Endothelial cell of umbilical vein (primary cell): ENCODE measurements around the gene ID2. TPM values are rescaled to one million over a fixed set of nuclear protein-coding genes. Genes with fewer than 3 reads are reported as not detected.

Experiments used
- BruUV-seq: library from RNA; stranded (reverse); fragments of 400-500 nt; replicated peaks from 2 replicates; lab custom pipeline; 2021; lab: Mats Ljungman, UMichigan
- CTCF ChIA-PET: fragments of 300-600, 350-600 bp; sonication (Branson Sonifier 250); formaldehyde crosslinking; loops from one replicate; lab custom pipeline; 2021; ENCODE audit warnings: antibody characterized with exemption, inconsistent platforms; lab: Charles Lee
- POLR2A ChIA-PET: fragments of 300-600, 350-600 bp; sonication (Branson Sonifier 250); formaldehyde crosslinking; loops from one replicate; lab custom pipeline; 2021; ENCODE audit warnings: antibody characterized with exemption, inconsistent platforms; lab: Charles Lee
- DNase-seq: peaks from one replicate; pipeline ENCODE4 v3.0.0-alpha.2; 2011; ENCODE audit warnings: low read depth, low spot score
- FAIRE-seq: peaks from 2 replicates; lab custom pipeline; 2011; peaks lifted over from hg19 to GRCh38; lab: Jason Lieb, UNC
- H2AFZ ChIP-seq: 2 replicates; pipeline ENCODE4 v1.6.0; 2012; ENCODE audit warnings: low read depth, low read length, control low read depth, inconsistent platforms
- H3K27ac ChIP-seq: 2 replicates; pipeline ENCODE4 v1.5.1; 2011; ENCODE audit warnings: low read depth, mild to moderate bottlenecking, control low read depth, low read length, moderate library complexity; ENCODE audit not compliant: insufficient read depth
- H3K27me3 ChIP-seq, 2 experiments: 2 replicates each; pipeline versions ENCODE4 v1.6.0 to v1.6.1; 2011; ENCODE audit warnings: low read length in 2 of 2, mixed read lengths in 1 of 2; ENCODE audit not compliant: control insufficient read depth in 2 of 2, insufficient read depth in 2 of 2
- H3K36me3 ChIP-seq, 2 experiments: 2 replicates in 1 of 2; 3 replicates in 1 of 2; pipeline ENCODE4 v1.5.1; 2011; ENCODE audit warnings: low read length in 2 of 2, mild to moderate bottlenecking in 1 of 2, moderate library complexity in 1 of 2; ENCODE audit not compliant: control insufficient read depth in 2 of 2, insufficient read depth in 2 of 2; ENCODE audit errors: extremely low read depth in 1 of 2
- H3K4me1 ChIP-seq: 3 replicates; pipeline ENCODE4 v1.5.1; 2011; ENCODE audit warnings: mild to moderate bottlenecking, low read length; ENCODE audit not compliant: control insufficient read depth, insufficient read depth; ENCODE audit errors: extremely low read depth
- H3K4me2 ChIP-seq: 2 replicates; pipeline ENCODE4 v1.6.1; 2011; ENCODE audit warnings: low read length, control low read depth, mixed read lengths; ENCODE audit not compliant: insufficient read depth
- H3K4me3 ChIP-seq, 3 experiments: fragments of 200-600 bp in 1 of 3; sonication (generic), shearing (Covaris generic) in 1 of 3; replicated peaks in 1 of 3; 2 replicates each; pipeline ENCODE4 v1.5.1; 2011 to 2016; ENCODE audit warnings: control low read depth in 3 of 3, low read length in 3 of 3, mild to moderate bottlenecking in 2 of 3, inconsistent platforms in 1 of 3, low read depth in 1 of 3, moderate library complexity in 1 of 3; ENCODE audit not compliant: insufficient read depth in 1 of 3
- H3K79me2 ChIP-seq: 2 replicates; pipeline ENCODE4 v1.6.0; 2012; ENCODE audit warnings: low read length, inconsistent platforms; ENCODE audit not compliant: control insufficient read depth, insufficient read depth
- H3K9ac ChIP-seq: replicated peaks from 2 replicates; pipeline ENCODE3; 2011; ENCODE audit warnings: low read length, control low read depth; ENCODE audit not compliant: insufficient read depth; ENCODE audit errors: extremely low read depth
- H3K9me1 ChIP-seq: replicated peaks from 3 replicates; pipeline ENCODE4 v1.6.0; 2011; ENCODE audit warnings: mild to moderate bottlenecking, low read length; ENCODE audit not compliant: control insufficient read depth, insufficient read depth; ENCODE audit errors: extremely low read depth
- H3K9me3 ChIP-seq: replicated peaks from 2 replicates; pipeline ENCODE4 v1.5.1; 2012; ENCODE audit warnings: low read length, inconsistent platforms; ENCODE audit not compliant: control insufficient read depth, insufficient read depth
- H4K20me1 ChIP-seq: replicated peaks from 2 replicates; pipeline ENCODE3; 2011; ENCODE audit warnings: mild to moderate bottlenecking, low read length; ENCODE audit not compliant: control insufficient read depth, insufficient read depth; ENCODE audit errors: extremely low read depth
- CTCF ChIP-seq, 2 donors: IDR thresholded peaks; 1 replicate in 1 of 2; 2 replicates in 1 of 2; pipeline ENCODE4 v1.5.1; 2011; ENCODE audit warnings: low read length in 2 of 2, mild to moderate bottlenecking in 2 of 2, moderate library complexity in 2 of 2, control low read depth in 1 of 2, inconsistent platforms in 1 of 2, low read depth in 1 of 2; ENCODE audit not compliant: insufficient read depth in 1 of 2; ENCODE audit errors: extremely low read depth in 1 of 2
- GATA2 ChIP-seq: IDR thresholded peaks from 2 replicates; pipeline ENCODE4 v1.7.0; 2011; ENCODE audit warnings: low read depth, mild to moderate bottlenecking, moderate library complexity, mixed read lengths, low read length; ENCODE audit not compliant: insufficient read length, insufficient read depth
- MAX ChIP-seq: IDR thresholded peaks from 2 replicates; pipeline ENCODE4 v1.6.1; 2011; ENCODE audit not compliant: insufficient read depth, insufficient read length
- MYC ChIP-seq: IDR thresholded peaks from one replicate; pipeline ENCODE4 v1.6.1; 2011; ENCODE audit warnings: mild to moderate bottlenecking, low read depth, low read length
- POLR2A ChIP-seq: IDR thresholded peaks from 2 replicates; pipeline ENCODE4 v1.6.1; 2012; ENCODE audit warnings: low read depth, mild to moderate bottlenecking, control low read depth, low read length
- POLR2AphosphoS5 ChIP-seq: IDR thresholded peaks from 2 replicates; pipeline ENCODE4 v1.6.1; 2012; ENCODE audit warnings: low read depth, mild to moderate bottlenecking, control low read depth, low read length, moderate library complexity; ENCODE audit not compliant: insufficient read depth
- dilution Hi-C: fragments of 300-500 bp; cut with MboI; formaldehyde crosslinking; loops from one replicate; pipeline ENCODE4 v1.15.0; 2019; ENCODE audit warnings: low sequenced_read_pairs; ENCODE audit not compliant: extremely low pct_ligation_motif_present
- intact Hi-C: fragments of 100-400 bp; cut with micrococcal nuclease; formaldehyde crosslinking; loops from one replicate; pipeline ENCODE4 v1.10.0; 2022
- polyA plus RNA-seq, 4 experiments: library from polyadenylated mRNA; depleted of rRNA in 3 of 4; stranded (reverse) in 3 of 4; unstranded in 1 of 4; fragments of >200 nt; gene quantifications; 2 replicates each; pipeline versions ENCODE4 v1.2.1 to v1.2.3, GENCODE V29; 2011 to 2012; ENCODE audit warnings: missing spikeins in 1 of 4
- total RNA-seq: library from RNA; stranded (reverse); gene quantifications from 2 replicates; pipeline ENCODE4 v1.2.3, GENCODE V29; 2021

ID2 gene
- total and polyA plus RNA-seq, 2 donors (not counting 3 experiments of a cell fraction or from before 2014, with no cell fraction given) = 4.1 to 29.1 TPM

- intact Hi-C loops = no loop called here
- TF ChIP-seq CTCF (IDR thresholded peaks at IDR 0.05; ENCODE audit: extremely low read depth in 1 of 2, insufficient read depth in 1 of 2, low read depth in 1 of 2, low read length in 2 of 2) (no peak), MAX (no peak), GATA2 (no peak), MYC (no peak)
- no peak overlapping the region for H3K4me3 ChIP-seq
- H3K9me3 ChIP-seq = no peaks in the 10 kb centered on the region
- no peaks in the 10 kb centered on the region for H3K79me2 ChIP-seq
- dilution Hi-C loops = no loop called here
- CTCF ChIA-PET = no interaction called here
- no peak overlapping the region for H3K4me2 ChIP-seq
- H3K9ac ChIP-seq = no peak overlapping the region
- H4K20me1 ChIP-seq = no peaks in the 10 kb centered on the region
- H3K4me1 ChIP-seq = no peaks in the 10 kb centered on the region
- no peak overlapping the region for H3K27ac ChIP-seq
- POLR2A ChIA-PET = no interaction called here
- DNase-seq = no peak
- H3K9me1 ChIP-seq = no peaks in the 10 kb centered on the region
- FAIRE-seq = no peak
- H3K36me3 ChIP-seq = no peaks in the 10 kb centered on the region
- no peaks in the 10 kb centered on the region for H3K27me3 ChIP-seq
- no TSS peak for BruUV-seq
- no peak overlapping the region for H2AFZ ChIP-seq
Observed at GRCh38 chr2:8639122-8639635, 42.7 kb upstream of the ID2 start.

- Histone ChIP-seq H4K20me1 (no peaks in the 10 kb centered on the region), H3K4me2 (no peak overlapping the region), H3K4me3 (no peak overlapping the region), H3K36me3 (no peaks in the 10 kb centered on the region), H3K9me3 (no peaks in the 10 kb centered on the region), H3K9ac (no peak overlapping the region), H3K27me3 (no peaks in the 10 kb centered on the region), H2AFZ (no peak overlapping the region), H3K4me1 (no peaks in the 10 kb centered on the region), H3K27ac (no peak overlapping the region), H3K9me1 (no peaks in the 10 kb centered on the region), H3K79me2 (no peaks in the 10 kb centered on the region)
- no TSS peak for BruUV-seq
- TF ChIP-seq POLR2A (no peak), CTCF (IDR thresholded peaks at IDR 0.05; ENCODE audit: extremely low read depth in 1 of 2, insufficient read depth in 1 of 2, low read depth in 1 of 2, low read length in 2 of 2) (no peak), MYC (no peak), POLR2AphosphoS5 (no peak)
- DNase-seq (no peak), FAIRE-seq (no peak)
- intact Hi-C loops (no loop called here), dilution Hi-C loops (no loop called here)
- ChIA-PET POLR2A (no interaction called here), CTCF (no interaction called here)
Observed at GRCh38 chr2:8640498-8640897, 41.4 kb upstream of the ID2 start.
